GM12875 (cell line): ENCODE measurements around the gene ITGB1BP2.
"Not testable (repeated sequence)": the region's sequence is repeated elsewhere in the genome, so short reads cannot be mapped to it uniquely, and the experiment has no call there.

Source experiments
- H3K4me3 ChIP-seq: one replicate; pipeline ENCODE4 v1.5.1; 2011; ENCODE audit warnings: low read depth, low read length, control low read depth
- CTCF ChIP-seq: IDR thresholded peaks from 2 replicates; pipeline ENCODE4 v1.5.1; 2011; ENCODE audit warnings: low read depth, mild to moderate bottlenecking, control low read depth, inconsistent platforms, low read length, moderate library complexity, borderline replicate concordance; ENCODE audit not compliant: insufficient read depth

Gene ITGB1BP2

GRCh38 chrX:71301195-71301924 lies at the start of gene ITGB1BP2:
ITGB1BP2 (plus strand) TSS chrX:71301750; CDS start chrX:71301807, 57 bp downstream.
- no peak for TF ChIP-seq CTCF
- no peak within 1 kb of the TSS for H3K4me3 ChIP-seq

- H3K4me3 ChIP-seq = peak overlapping the region; percentile 75
- no peak for TF ChIP-seq CTCF
Measured at GRCh38 chrX:71252221-71252620, 49.3 kb upstream of the ITGB1BP2 start.

- H3K4me3 ChIP-seq = peak overlapping the region; percentile 75
- TF ChIP-seq CTCF = peak; percentile 71
Measured at GRCh38 chrX:71253253-71254091, 48.1 kb upstream of the ITGB1BP2 start.

- peak within 1 kb of the TSS; percentile 75 for H3K4me3 ChIP-seq
- no peak for TF ChIP-seq CTCF
Measured at GRCh38 chrX:71254092-71254963, 47.2 kb upstream of the ITGB1BP2 start, which contains the start of gene ZMYM3. ZMYM3 (minus strand) TSS chrX:71254140; CDS start chrX:71253255, 885 bp downstream.

- no peak for TF ChIP-seq CTCF
- no peak overlapping the region for H3K4me3 ChIP-seq
Measured at GRCh38 chrX:71256051-71256450, 45.5 kb upstream of the ITGB1BP2 start.

GRCh38 chrX:71256856-71257255 lies 44.7 kb upstream of the ITGB1BP2 start:
- H3K4me3 ChIP-seq = no peak overlapping the region
- TF ChIP-seq CTCF = no peak

- H3K4me3 ChIP-seq = not testable (repeated sequence)
Measured at GRCh38 chrX:71268624-71269023, 32.9 kb upstream of the ITGB1BP2 start.
